Measurements from ENCODE around the gene TTC9.

The TTC9 gene

DNA sequence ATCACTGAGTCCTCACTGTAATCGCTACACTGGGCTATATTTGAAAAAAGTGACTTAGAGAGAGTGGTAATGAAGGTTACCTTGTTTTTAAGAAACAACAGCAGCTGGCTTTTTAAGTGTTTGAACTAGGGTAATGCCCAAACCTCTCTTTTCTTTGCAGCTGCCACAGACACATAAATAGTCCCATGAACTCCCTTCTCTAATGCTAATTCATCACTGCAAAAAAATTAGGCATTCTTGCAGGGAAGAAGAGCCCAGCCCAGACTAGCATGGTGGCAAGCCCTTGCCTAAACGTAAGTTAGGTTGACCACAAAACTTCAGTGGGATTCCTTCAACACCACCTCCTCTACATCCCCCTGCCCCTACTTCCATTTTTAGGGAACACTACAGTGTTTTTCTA is 23.4 kb upstream of the TTC9 start:
- Histone ChIP-seq H3K27ac (ENCODE audit: low read depth, low read length) (no peak overlapping the region), H3K9ac (ENCODE audit: low read depth, low read length) (no peak overlapping the region), H3K4me1 (ENCODE audit: insufficient read depth, low read length) (no peaks in the 10 kb centered on the region), H3K27me3 (ENCODE audit: insufficient read depth, low read length) (no peaks in the 10 kb centered on the region), H3K9me3 (ENCODE audit: insufficient read depth, low read depth, low read length) (no peaks in the 10 kb centered on the region), H3K4me3 (ENCODE audit: low read length) (no peak overlapping the region), H3K36me3 (ENCODE audit: insufficient read depth, low read length) (no peaks in the 10 kb centered on the region)
- WGBS = 77% methylated on average over 2 of the region's 2 CpGs

DNA sequence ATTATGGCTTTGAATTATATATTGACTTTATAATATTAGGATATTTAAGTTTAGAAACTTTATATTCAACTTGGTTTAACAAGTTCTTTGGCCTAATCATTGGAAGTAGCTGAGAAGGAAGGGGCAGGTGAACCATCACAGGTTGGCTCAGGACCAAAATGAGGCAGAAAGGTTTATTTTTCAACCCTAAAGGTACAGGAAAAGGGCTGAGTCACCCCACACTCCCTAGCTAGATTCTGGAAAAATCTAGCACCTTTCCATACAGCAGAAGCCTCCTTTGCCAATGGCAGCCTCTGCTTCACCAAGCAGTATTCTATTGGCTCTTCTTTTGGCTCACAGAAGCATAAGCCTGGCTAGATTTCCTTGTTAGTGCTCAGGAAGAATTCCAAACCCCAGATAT is 22.0 kb upstream of the TTC9 start:
- no peak overlapping the region for H3K27ac ChIP-seq (ENCODE audit: low read depth, low read length)
- H3K9ac ChIP-seq (ENCODE audit: low read depth, low read length) = no peak overlapping the region
- H3K4me3 ChIP-seq (ENCODE audit: low read length) = no peak overlapping the region
- no peaks in the 10 kb centered on the region for H3K9me3 ChIP-seq (ENCODE audit: insufficient read depth, low read depth, low read length)
- H3K27me3 ChIP-seq (ENCODE audit: insufficient read depth, low read length) = no peaks in the 10 kb centered on the region
- H3K4me1 ChIP-seq (ENCODE audit: insufficient read depth, low read length) = no peaks in the 10 kb centered on the region
- H3K36me3 ChIP-seq (ENCODE audit: insufficient read depth, low read length) = no peaks in the 10 kb centered on the region

DNA sequence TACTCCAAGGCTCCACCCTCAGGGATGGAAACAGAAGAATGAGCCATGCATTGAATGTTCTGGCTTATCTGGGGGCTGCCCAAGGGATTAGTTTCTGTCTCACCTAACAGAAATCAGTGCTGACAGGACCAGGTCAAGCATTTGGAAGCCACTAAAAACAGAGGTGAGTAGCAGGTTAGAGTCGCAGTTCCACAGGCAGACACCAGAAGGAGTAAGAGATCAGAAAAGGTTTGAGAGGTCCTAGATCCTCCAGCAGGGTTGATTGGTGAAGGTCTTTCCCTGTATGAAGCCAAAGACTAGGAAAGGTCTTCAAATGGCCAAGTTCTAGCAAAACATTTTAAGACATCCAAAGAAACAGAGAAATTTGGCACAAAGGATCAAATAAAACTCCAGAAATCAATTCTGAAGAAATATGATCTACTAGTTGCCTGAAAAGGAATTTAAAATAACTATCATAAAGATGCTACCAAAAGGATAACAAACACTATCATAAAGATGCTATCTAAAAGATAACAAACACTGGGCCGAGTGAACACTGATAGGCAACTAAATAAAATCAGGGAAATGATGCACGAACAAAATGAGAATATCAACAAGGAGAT is 19.5 kb upstream of the TTC9 start:
- 7% methylated on average over 1 of the region's 3 CpGs for WGBS

DNA sequence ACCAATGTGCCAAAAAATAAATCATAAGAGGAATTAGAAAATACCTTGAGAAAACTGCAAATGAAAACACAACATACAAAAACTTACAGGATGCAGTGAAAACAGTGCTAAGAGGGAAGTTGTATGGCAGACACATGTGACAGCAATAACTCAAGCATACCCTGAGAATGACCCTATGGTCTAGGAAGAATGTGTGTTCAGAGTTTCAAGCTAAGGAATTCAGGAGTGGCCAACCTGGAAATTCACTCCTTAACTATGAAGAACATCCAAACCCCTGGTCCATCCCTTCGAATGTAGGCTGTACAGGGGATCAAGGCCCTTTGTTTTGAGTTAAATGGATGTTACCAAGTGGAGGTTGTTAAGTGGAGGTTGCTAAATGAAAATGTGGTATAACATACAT is 16.7 kb upstream of the TTC9 start:
- Histone ChIP-seq H3K27me3 (ENCODE audit: insufficient read depth, low read length) (no peaks in the 10 kb centered on the region), H3K4me3 (ENCODE audit: low read length) (no peak overlapping the region), H3K27ac (ENCODE audit: low read depth, low read length) (no peak overlapping the region), H3K9ac (ENCODE audit: low read depth, low read length) (no peak overlapping the region), H3K4me1 (ENCODE audit: insufficient read depth, low read length) (no peaks in the 10 kb centered on the region), H3K9me3 (ENCODE audit: insufficient read depth, low read depth, low read length) (peaks cover 30% of the 10 kb centered on the region), H3K36me3 (ENCODE audit: insufficient read depth, low read length) (no peaks in the 10 kb centered on the region)
- 90% methylated on average over 1 of the region's 1 CpG for WGBS

More for the DNA sequence above, 19.5 kb upstream of the TTC9 start:
- H3K9ac ChIP-seq (ENCODE audit: low read depth, low read length) = no peak overlapping the region
- peaks cover 20% of the 10 kb centered on the region for H3K9me3 ChIP-seq (ENCODE audit: insufficient read depth, low read depth, low read length)
- no peaks in the 10 kb centered on the region for H3K36me3 ChIP-seq (ENCODE audit: insufficient read depth, low read length)
- H3K4me3 ChIP-seq (ENCODE audit: low read length) = no peak overlapping the region
- H3K4me1 ChIP-seq (ENCODE audit: insufficient read depth, low read length) = no peaks in the 10 kb centered on the region
- H3K27me3 ChIP-seq (ENCODE audit: insufficient read depth, low read length) = no peaks in the 10 kb centered on the region
- H3K27ac ChIP-seq (ENCODE audit: low read depth, low read length) = no peak overlapping the region

DNA sequence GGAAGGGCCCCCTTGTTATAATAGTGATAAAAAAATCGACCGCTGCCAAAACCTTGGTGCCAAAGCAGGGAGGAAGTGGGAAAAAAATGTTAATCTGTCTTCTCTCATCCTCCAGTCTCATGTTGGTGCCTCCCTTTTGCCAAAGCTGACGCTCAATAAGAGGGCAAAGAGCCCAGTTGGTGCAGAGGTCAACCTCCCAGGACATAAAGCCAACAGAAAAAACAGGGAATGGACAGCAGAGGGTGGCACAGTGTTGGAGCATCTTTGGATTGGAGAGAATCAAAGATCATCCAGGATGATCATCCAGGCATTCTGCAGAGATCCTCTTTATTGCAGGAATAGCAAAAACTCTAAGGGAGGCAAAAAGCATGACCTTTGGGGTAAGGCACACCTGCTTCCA is 9.8 kb upstream of the TTC9 start:
- no peaks in the 10 kb centered on the region for H3K4me1 ChIP-seq (ENCODE audit: insufficient read depth, low read length)
- no peak overlapping the region for H3K27ac ChIP-seq (ENCODE audit: low read depth, low read length)
- H3K9me3 ChIP-seq (ENCODE audit: insufficient read depth, low read depth, low read length) = peaks cover 23% of the 10 kb centered on the region
- H3K36me3 ChIP-seq (ENCODE audit: insufficient read depth, low read length) = no peaks in the 10 kb centered on the region
- no peak overlapping the region for H3K9ac ChIP-seq (ENCODE audit: low read depth, low read length)
- H3K27me3 ChIP-seq (ENCODE audit: insufficient read depth, low read length) = no peaks in the 10 kb centered on the region
- H3K4me3 ChIP-seq (ENCODE audit: low read length) = no peak overlapping the region
- 88% methylated on average over 3 of the region's 3 CpGs for WGBS

DNA sequence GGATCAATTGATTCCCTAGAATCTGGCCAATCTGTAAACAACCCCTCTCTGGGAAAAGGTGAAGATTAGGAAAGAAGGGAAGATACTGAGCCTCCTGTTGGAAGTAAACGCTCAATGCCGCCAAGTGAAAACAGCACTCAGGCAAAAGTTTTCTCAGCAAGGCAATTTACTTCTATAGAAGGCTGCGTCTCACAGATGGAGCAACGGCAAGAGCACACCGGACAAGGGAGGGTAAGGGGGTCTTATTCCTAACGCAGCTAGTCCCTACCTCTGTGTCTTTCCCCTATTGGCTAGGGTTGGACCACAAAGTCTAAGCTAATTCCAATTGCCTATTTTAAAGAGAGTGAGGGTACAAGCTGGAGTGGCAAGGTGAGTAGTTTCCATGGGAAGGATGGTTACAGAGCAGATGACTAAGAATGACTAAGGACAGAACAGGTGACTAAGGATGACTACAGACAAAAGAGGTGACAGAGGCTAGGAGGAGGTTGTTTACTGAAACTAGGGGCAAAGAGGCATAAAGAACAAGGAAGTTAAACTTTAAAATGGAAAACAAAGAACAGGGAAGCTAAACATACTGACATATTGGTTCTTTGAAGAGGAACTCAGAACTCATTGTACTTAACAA is 5.6 kb upstream of the TTC9 start:
- Histone ChIP-seq H3K27me3 (ENCODE audit: insufficient read depth, low read length) (peaks cover 11% of the 10 kb centered on the region; the same call in 1 of the 2 replicates), H3K4me3 (ENCODE audit: low read length) (no peak overlapping the region), H3K9ac (ENCODE audit: low read depth, low read length) (no peak overlapping the region), H3K36me3 (ENCODE audit: insufficient read depth, low read length) (no peaks in the 10 kb centered on the region), H3K9me3 (ENCODE audit: insufficient read depth, low read depth, low read length) (peaks cover 11% of the 10 kb centered on the region), H3K27ac (ENCODE audit: low read depth, low read length) (no peak overlapping the region), H3K4me1 (ENCODE audit: insufficient read depth, low read length) (peaks cover 13% of the 10 kb centered on the region; the same call in 1 of the 2 replicates)
- 97% methylated on average over 6 of the region's 6 CpGs for WGBS

DNA sequence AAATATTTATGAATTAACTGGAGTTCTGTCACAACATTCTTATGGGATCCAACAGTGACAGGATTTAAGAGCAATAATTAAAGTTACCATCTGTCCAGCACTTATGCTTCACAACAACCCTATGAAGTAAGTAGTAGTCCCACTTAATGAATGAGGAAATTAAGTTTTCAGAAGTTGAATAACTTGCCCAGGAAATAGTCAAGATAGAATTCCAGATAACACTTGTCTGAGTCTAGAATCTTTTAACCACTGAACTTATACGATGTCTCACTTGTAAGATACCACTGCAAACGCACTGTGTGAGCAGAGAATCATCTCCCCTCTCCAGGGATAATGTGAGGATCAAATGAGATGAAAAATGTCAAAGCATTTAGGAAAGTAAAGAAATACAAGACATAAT is 3.3 kb upstream of the TTC9 start:
- Histone ChIP-seq H3K9ac (ENCODE audit: low read depth, low read length) (no peak overlapping the region), H3K9me3 (ENCODE audit: insufficient read depth, low read depth, low read length) (peaks cover 11% of the 10 kb centered on the region), H3K4me1 (ENCODE audit: insufficient read depth, low read length) (peaks cover 20% of the 10 kb centered on the region; the same call in 1 of the 2 replicates), H3K27me3 (ENCODE audit: insufficient read depth, low read length) (peaks cover 25% of the 10 kb centered on the region; the same call in 1 of the 2 replicates), H3K36me3 (ENCODE audit: insufficient read depth, low read length) (no peaks in the 10 kb centered on the region), H3K27ac (ENCODE audit: low read depth, low read length) (no peak overlapping the region), H3K4me3 (ENCODE audit: low read length) (no peak overlapping the region)
- 100% methylated on average over 1 of the region's 2 CpGs for WGBS

DNA sequence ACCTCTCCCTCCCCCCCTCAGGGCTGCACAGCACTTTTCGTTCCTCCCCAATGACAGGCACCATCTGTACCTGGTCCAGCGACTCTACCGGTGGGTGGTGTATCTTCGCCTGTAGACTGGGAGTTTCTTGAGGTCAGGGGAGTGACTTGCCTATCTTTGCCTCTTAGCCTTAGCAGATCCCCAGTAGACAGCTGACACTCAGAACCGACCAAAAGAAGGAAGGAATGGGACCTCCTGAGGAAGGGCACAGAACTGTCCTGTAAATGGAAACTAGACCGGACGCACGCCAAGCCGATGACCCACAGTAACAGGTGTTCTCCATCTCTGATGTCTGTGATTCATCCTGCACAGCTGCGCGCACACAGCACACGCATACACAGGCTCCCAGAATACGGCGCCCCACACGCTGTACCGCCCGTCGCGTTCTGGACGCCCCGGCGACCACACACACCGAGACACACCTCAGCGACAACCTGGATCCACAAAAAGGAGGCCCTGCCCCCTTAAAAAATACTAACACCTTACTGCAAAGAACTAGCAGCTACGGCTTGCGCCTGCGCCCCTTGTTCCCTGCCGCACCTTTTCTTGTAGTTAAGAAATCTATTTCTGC is 673 bp upstream of the TTC9 start:
- Histone ChIP-seq H3K4me1 (ENCODE audit: insufficient read depth, low read length) (peaks cover 41% of the 10 kb centered on the region), H3K4me3 (ENCODE audit: low read length) (peak overlapping the region; percentile 91), H3K36me3 (ENCODE audit: insufficient read depth, low read length) (no peaks in the 10 kb centered on the region), H3K9ac (ENCODE audit: low read depth, low read length) (peak overlapping the region; percentile 27; the same call in 1 of the 2 replicates), H3K27ac (ENCODE audit: low read depth, low read length) (no peak overlapping the region), H3K27me3 (ENCODE audit: insufficient read depth, low read length) (peaks cover 29% of the 10 kb centered on the region; the same call in 1 of the 2 replicates), H3K9me3 (ENCODE audit: insufficient read depth, low read depth, low read length) (0 out of 2 replicates have a peak, but pooled peaks cover 5% of the 10 kb centered on the region)
- WGBS = 2% methylated on average over 28 of the region's 28 CpGs

DNA sequence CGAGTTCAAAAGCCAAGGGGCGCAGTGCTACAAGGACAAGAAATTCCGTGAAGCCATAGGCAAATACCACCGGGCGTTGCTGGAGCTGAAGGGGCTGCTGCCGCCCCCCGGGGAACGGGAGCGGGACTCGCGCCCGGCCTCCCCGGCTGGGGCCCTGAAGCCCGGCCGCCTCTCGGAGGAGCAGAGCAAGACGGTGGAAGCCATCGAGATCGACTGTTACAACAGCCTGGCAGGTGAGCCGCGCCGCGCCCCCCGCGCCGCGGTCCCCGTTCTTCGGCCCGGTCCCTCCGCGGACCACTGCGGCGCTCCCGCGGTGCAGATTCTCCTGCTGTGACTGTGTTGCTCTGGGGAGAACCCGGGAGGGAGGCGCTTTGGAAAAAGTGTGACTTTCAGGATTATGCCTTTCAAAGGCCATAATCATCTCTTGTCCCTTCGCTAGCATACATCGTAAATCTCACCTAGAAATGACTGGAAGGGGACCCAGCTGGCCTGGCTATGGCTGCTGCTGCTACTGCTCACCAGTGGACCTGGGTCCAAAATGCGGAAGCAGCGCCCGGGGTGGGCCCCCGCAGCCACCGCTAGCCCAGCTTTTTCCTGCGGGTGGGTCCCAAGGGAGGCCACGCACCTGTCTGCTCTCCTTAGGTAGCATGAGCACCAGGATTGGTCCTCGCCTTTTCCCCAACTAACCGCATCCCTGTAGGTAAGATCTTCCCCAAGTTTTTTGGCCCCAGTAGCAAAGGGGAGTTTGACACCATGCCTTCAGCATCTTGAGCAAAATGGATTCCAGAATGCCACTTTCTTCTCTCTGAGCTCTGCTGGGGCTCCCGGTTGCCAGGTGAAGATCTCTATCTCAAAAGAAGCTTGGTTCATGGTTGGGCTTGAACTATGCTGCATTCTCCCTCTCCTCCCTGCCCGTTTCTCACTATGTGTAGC is 853 bp downstream of the TTC9 start:
- WGBS = under 1% methylated on average over 50 of the region's 51 CpGs
- Histone ChIP-seq H3K27ac (ENCODE audit: low read depth, low read length) (no peak overlapping the region; the same call in 1 of the 2 replicates), H3K36me3 (ENCODE audit: insufficient read depth, low read length) (no peaks in the 10 kb centered on the region), H3K9me3 (ENCODE audit: insufficient read depth, low read depth, low read length) (no peaks in the 10 kb centered on the region), H3K9ac (ENCODE audit: low read depth, low read length) (peak overlapping the region; percentile 80), H3K27me3 (ENCODE audit: insufficient read depth, low read length) (peaks cover 29% of the 10 kb centered on the region; the same call in 1 of the 2 replicates), H3K4me3 (ENCODE audit: low read length) (peak overlapping the region; percentile 91), H3K4me1 (ENCODE audit: insufficient read depth, low read length) (peaks cover 56% of the 10 kb centered on the region)

DNA sequence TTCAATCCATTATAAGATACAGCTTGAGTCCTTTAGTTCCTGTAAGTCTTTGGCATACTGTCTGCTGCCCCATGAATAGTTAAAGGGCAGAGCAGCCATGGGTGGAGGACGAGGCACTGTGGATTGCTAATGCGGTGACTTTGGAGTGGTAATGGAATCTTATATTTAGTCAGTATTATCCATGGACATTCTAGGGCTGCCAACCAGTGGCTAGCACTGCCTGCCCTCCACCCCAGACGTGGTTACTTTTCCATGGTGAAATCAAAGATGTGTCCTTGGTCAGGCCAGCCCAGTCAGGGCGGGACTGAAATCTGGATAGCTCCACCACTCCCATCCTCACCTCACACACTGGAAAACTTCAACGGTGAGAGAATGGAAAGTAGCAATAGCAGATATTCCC is 2.3 kb downstream of the TTC9 start:
- H3K27me3 ChIP-seq (ENCODE audit: insufficient read depth, low read length) = peaks cover 29% of the 10 kb centered on the region; the same call in 1 of the 2 replicates
- peak overlapping the region; percentile 91 for H3K4me3 ChIP-seq (ENCODE audit: low read length)
- peaks cover 64% of the 10 kb centered on the region for H3K4me1 ChIP-seq (ENCODE audit: insufficient read depth, low read length)

More for the DNA sequence above, 2.3 kb downstream of the TTC9 start:
- H3K36me3 ChIP-seq (ENCODE audit: insufficient read depth, low read length) = no peaks in the 10 kb centered on the region
- 86% methylated on average over 4 of the region's 5 CpGs for WGBS
- H3K27ac ChIP-seq (ENCODE audit: low read depth, low read length) = no peak overlapping the region
- H3K9me3 ChIP-seq (ENCODE audit: insufficient read depth, low read depth, low read length) = no peaks in the 10 kb centered on the region
- no peak overlapping the region for H3K9ac ChIP-seq (ENCODE audit: low read depth, low read length)

Measured in HUES64 (cell line).